Measurements from ENCODE around the gene SEC14L5. TPM values are rescaled to one million over a fixed set of nuclear protein-coding genes. Genes with fewer than 3 reads are reported as not detected.

SEC14L5 gene
- polyA plus RNA-seq, 4 donors: 0.16 to 0.35 (median 0.27) TPM; not detected in 1

- H3K9me3 ChIP-seq (ENCODE audit: control insufficient read depth in 2 of 2, insufficient read depth in 1 of 2, low read depth in 1 of 2, low read length in 1 of 2): no peaks in the 10 kb centered on the region
- no peak overlapping the region for H3K27ac ChIP-seq (ENCODE audit: low read depth in 1 of 3, low read length in 2 of 3)
- no peak overlapping the region for H3K4me3 ChIP-seq (ENCODE audit: low read depth in 1 of 3, low read length in 3 of 3)
- WGBS, 3 donors: 88 to 97% (median 94%) methylated on average over 7 of the region's 7 CpGs
- peaks cover 0 to 38% (median 0%) of the 10 kb centered on the region in 3 donors for H3K36me3 ChIP-seq (ENCODE audit: control insufficient read depth in 3 of 3, insufficient read depth in 2 of 3, low read depth in 1 of 3, low read length in 3 of 3)
- FAIRE-seq (no peak), DNase-seq (no peak)
- no peaks in the 10 kb centered on the region for H3K27me3 ChIP-seq (ENCODE audit: control insufficient read depth in 3 of 3, insufficient read depth in 3 of 3, low read length in 3 of 3)
- peaks cover 0 to 24% (median 0%) of the 10 kb centered on the region in 3 donors for H3K4me1 ChIP-seq (ENCODE audit: control insufficient read depth in 3 of 3, insufficient read depth in 2 of 3, low read depth in 1 of 3, low read length in 2 of 3)
Measured at GRCh38 chr16:4914528-4915225, 43.5 kb upstream of the SEC14L5 start.

- 77 to 82% (median 79%) methylated on average over 11 of the region's 11 CpGs for WGBS, 3 donors
- Histone ChIP-seq H3K27me3 (ENCODE audit: control insufficient read depth in 3 of 3, insufficient read depth in 3 of 3, low read length in 3 of 3) (no peaks in the 10 kb centered on the region), H3K4me3 (ENCODE audit: low read depth in 1 of 3, low read length in 3 of 3) (no peak overlapping the region), H3K9me3 (ENCODE audit: control insufficient read depth in 2 of 2, insufficient read depth in 1 of 2, low read depth in 1 of 2, low read length in 1 of 2) (no peaks in the 10 kb centered on the region), H3K27ac (ENCODE audit: low read depth in 1 of 3, low read length in 2 of 3) (no peak overlapping the region), H3K36me3 (ENCODE audit: control insufficient read depth in 3 of 3, insufficient read depth in 2 of 3, low read depth in 1 of 3, low read length in 3 of 3) (peaks cover 0 to 35% (median 0%) of the 10 kb centered on the region in 3 donors), H3K4me1 (ENCODE audit: control insufficient read depth in 3 of 3, insufficient read depth in 2 of 3, low read depth in 1 of 3, low read length in 2 of 3) (peaks cover 0 to 25% (median 0%) of the 10 kb centered on the region in 3 donors)
- FAIRE-seq: no peak
- no peak for DNase-seq
Measured at GRCh38 chr16:4915226-4915761, 42.8 kb upstream of the SEC14L5 start.

- peaks cover 0 to 21% (median 0%) of the 10 kb centered on the region in 3 donors for H3K4me1 ChIP-seq (ENCODE audit: control insufficient read depth in 3 of 3, insufficient read depth in 2 of 3, low read depth in 1 of 3, low read length in 2 of 3)
- peaks cover 0 to 40% (median 0%) of the 10 kb centered on the region in 3 donors for H3K36me3 ChIP-seq (ENCODE audit: control insufficient read depth in 3 of 3, insufficient read depth in 2 of 3, low read depth in 1 of 3, low read length in 3 of 3)
- H3K9me3 ChIP-seq (ENCODE audit: control insufficient read depth in 2 of 2, insufficient read depth in 1 of 2, low read depth in 1 of 2, low read length in 1 of 2): no peaks in the 10 kb centered on the region
- no peak overlapping the region for H3K4me3 ChIP-seq (ENCODE audit: low read depth in 1 of 3, low read length in 3 of 3)
- no peaks in the 10 kb centered on the region for H3K27me3 ChIP-seq (ENCODE audit: control insufficient read depth in 3 of 3, insufficient read depth in 3 of 3, low read length in 3 of 3)
- DNase-seq (no peak), FAIRE-seq (no peak)
- H3K27ac ChIP-seq (ENCODE audit: low read depth in 1 of 3, low read length in 2 of 3): no peak overlapping the region
- 46 to 57% (median 49%) methylated on average over 4 of the region's 4 CpGs for WGBS, 3 donors
Measured at GRCh38 chr16:4917117-4917516, 41.0 kb upstream of the SEC14L5 start.

- Histone ChIP-seq H3K27me3 (ENCODE audit: control insufficient read depth in 3 of 3, insufficient read depth in 3 of 3, low read length in 3 of 3) (no peaks in the 10 kb centered on the region), H3K4me1 (ENCODE audit: control insufficient read depth in 3 of 3, insufficient read depth in 2 of 3, low read depth in 1 of 3, low read length in 2 of 3) (peaks cover 0 to 22% (median 0%) of the 10 kb centered on the region in 3 donors), H3K4me3 (ENCODE audit: low read depth in 1 of 3, low read length in 3 of 3) (peak overlapping the region in 1 of 3 donors; percentile 8), H3K27ac (ENCODE audit: low read depth in 1 of 3, low read length in 2 of 3) (peak overlapping the region in 1 of 3 donors; percentile 77), H3K36me3 (ENCODE audit: control insufficient read depth in 3 of 3, insufficient read depth in 2 of 3, low read depth in 1 of 3, low read length in 3 of 3) (peaks cover 0 to 46% (median 0%) of the 10 kb centered on the region in 3 donors), H3K9me3 (ENCODE audit: control insufficient read depth in 2 of 2, insufficient read depth in 1 of 2, low read depth in 1 of 2, low read length in 1 of 2) (no peaks in the 10 kb centered on the region)
- DNase-seq (peak; percentile 57 to 80), FAIRE-seq (no peak)
- WGBS, 3 donors: 6 to 42% (median 23%) methylated on average over 13 of the region's 13 CpGs
Measured at GRCh38 chr16:4918781-4919251, 39.3 kb upstream of the SEC14L5 start.

- 80 to 85% (median 83%) methylated on average over 5 of the region's 5 CpGs for WGBS, 3 donors
- DNase-seq (no peak), FAIRE-seq (no peak)
- Histone ChIP-seq H3K4me3 (ENCODE audit: low read depth in 1 of 3, low read length in 3 of 3) (no peak overlapping the region), H3K27ac (ENCODE audit: low read depth in 1 of 3, low read length in 2 of 3) (no peak overlapping the region), H3K9me3 (ENCODE audit: control insufficient read depth in 2 of 2, insufficient read depth in 1 of 2, low read depth in 1 of 2, low read length in 1 of 2) (no peaks in the 10 kb centered on the region), H3K4me1 (ENCODE audit: control insufficient read depth in 3 of 3, insufficient read depth in 2 of 3, low read depth in 1 of 3, low read length in 2 of 3) (peaks cover 0 to 37% (median 3%) of the 10 kb centered on the region in 3 donors), H3K27me3 (ENCODE audit: control insufficient read depth in 3 of 3, insufficient read depth in 3 of 3, low read length in 3 of 3) (no peaks in the 10 kb centered on the region), H3K36me3 (ENCODE audit: control insufficient read depth in 3 of 3, insufficient read depth in 2 of 3, low read depth in 1 of 3, low read length in 3 of 3) (peaks cover 0 to 34% (median 0%) of the 10 kb centered on the region in 3 donors)
Measured at GRCh38 chr16:4920826-4921225, 37.3 kb upstream of the SEC14L5 start.

GRCh38 chr16:4922721-4923342 lies 35.3 kb upstream of the SEC14L5 start:
- DNase-seq (no peak), FAIRE-seq (no peak)
- peaks cover 0 to 37% (median 0%) of the 10 kb centered on the region in 3 donors for H3K36me3 ChIP-seq (ENCODE audit: control insufficient read depth in 3 of 3, insufficient read depth in 2 of 3, low read depth in 1 of 3, low read length in 3 of 3)
- H3K27ac ChIP-seq (ENCODE audit: low read depth in 1 of 3, low read length in 2 of 3): no peak overlapping the region
- H3K9me3 ChIP-seq (ENCODE audit: control insufficient read depth in 2 of 2, insufficient read depth in 1 of 2, low read depth in 1 of 2, low read length in 1 of 2): peaks cover 0 to 7% of the 10 kb centered on the region in 2 donors
- H3K4me1 ChIP-seq (ENCODE audit: control insufficient read depth in 3 of 3, insufficient read depth in 2 of 3, low read depth in 1 of 3, low read length in 2 of 3): peaks cover 0 to 39% (median 3%) of the 10 kb centered on the region in 3 donors
- H3K4me3 ChIP-seq (ENCODE audit: low read depth in 1 of 3, low read length in 3 of 3): no peak overlapping the region
- WGBS, 3 donors: 78 to 84% (median 80%) methylated on average over 18 of the region's 18 CpGs
- no peaks in the 10 kb centered on the region for H3K27me3 ChIP-seq (ENCODE audit: control insufficient read depth in 3 of 3, insufficient read depth in 3 of 3, low read length in 3 of 3)

GRCh38 chr16:4923853-4924252 lies 34.3 kb upstream of the SEC14L5 start:
- Histone ChIP-seq H3K4me3 (ENCODE audit: low read depth in 1 of 3, low read length in 3 of 3) (no peak overlapping the region), H3K9me3 (ENCODE audit: control insufficient read depth in 2 of 2, insufficient read depth in 1 of 2, low read depth in 1 of 2, low read length in 1 of 2) (peaks cover 0 to 7% of the 10 kb centered on the region in 2 donors), H3K27me3 (ENCODE audit: control insufficient read depth in 3 of 3, insufficient read depth in 3 of 3, low read length in 3 of 3) (no peaks in the 10 kb centered on the region), H3K36me3 (ENCODE audit: control insufficient read depth in 3 of 3, insufficient read depth in 2 of 3, low read depth in 1 of 3, low read length in 3 of 3) (peaks cover 0 to 45% (median 0%) of the 10 kb centered on the region in 3 donors), H3K27ac (ENCODE audit: low read depth in 1 of 3, low read length in 2 of 3) (no peak overlapping the region), H3K4me1 (ENCODE audit: control insufficient read depth in 3 of 3, insufficient read depth in 2 of 3, low read depth in 1 of 3, low read length in 2 of 3) (peaks cover 0 to 32% (median 3%) of the 10 kb centered on the region in 3 donors)
- WGBS, 3 donors: 81 to 87% (median 82%) methylated on average over 6 of the region's 6 CpGs
- DNase-seq: no peak
- no peak for FAIRE-seq

GRCh38 chr16:4924593-4925292 lies 33.4 kb upstream of the SEC14L5 start:
- H3K27me3 ChIP-seq (ENCODE audit: control insufficient read depth in 3 of 3, insufficient read depth in 3 of 3, low read length in 3 of 3): no peaks in the 10 kb centered on the region
- peaks cover 0 to 47% (median 0%) of the 10 kb centered on the region in 3 donors for H3K36me3 ChIP-seq (ENCODE audit: control insufficient read depth in 3 of 3, insufficient read depth in 2 of 3, low read depth in 1 of 3, low read length in 3 of 3)
- no peak overlapping the region for H3K4me3 ChIP-seq (ENCODE audit: low read depth in 1 of 3, low read length in 3 of 3)
- H3K27ac ChIP-seq (ENCODE audit: low read depth in 1 of 3, low read length in 2 of 3): peak overlapping the region in 2 of 3 donors; percentile 39 to 63
- H3K9me3 ChIP-seq (ENCODE audit: control insufficient read depth in 2 of 2, insufficient read depth in 1 of 2, low read depth in 1 of 2, low read length in 1 of 2): peaks cover 0 to 7% of the 10 kb centered on the region in 2 donors
- no peak for FAIRE-seq
- H3K4me1 ChIP-seq (ENCODE audit: control insufficient read depth in 3 of 3, insufficient read depth in 2 of 3, low read depth in 1 of 3, low read length in 2 of 3): peaks cover 0 to 24% (median 3%) of the 10 kb centered on the region in 3 donors
- peak; percentile 85 to 95 for DNase-seq
- WGBS, 3 donors: 23 to 47% (median 35%) methylated on average over 12 of the region's 12 CpGs
